SIG-M5 (cell line): ENCODE results near the gene H3-3A.

ENCODE experiments used
- DNase-seq: peaks from one replicate; lab custom pipeline; 2025; lab: John Stamatoyannopoulos, UW

Gene H3-3A

GRCh38 chr1:226111883-226112261, 49.4 kb downstream of the H3-3A start:
- no peak for DNase-seq

GRCh38 chr1:226112626-226113025, 50.1 kb downstream of the H3-3A start:
- DNase-seq, result no peak

- no peak for DNase-seq
Observed at GRCh38 chr1:226116673-226117072, 54.2 kb downstream of the H3-3A start.

- DNase-seq, result no peak
Observed at GRCh38 chr1:226117330-226117729, 54.8 kb downstream of the H3-3A start.

GRCh38 chr1:226118357-226118756, 55.8 kb downstream of the H3-3A start:
- no peak for DNase-seq

- DNase-seq, result no peak
Observed at GRCh38 chr1:226119169-226119568, 56.7 kb downstream of the H3-3A start.

- no peak for DNase-seq
Observed at GRCh38 chr1:226120398-226120797, 57.9 kb downstream of the H3-3A start.

GRCh38 chr1:226121049-226121586, 58.6 kb downstream of the H3-3A start:
- DNase-seq, result no peak
